H9 (cell line): ENCODE data around the gene TIMM17A. TPM values are rescaled to one million over a fixed set of nuclear protein-coding genes. Genes with fewer than 3 reads are reported as not detected.

Experiments
- DNase-seq: peaks from one replicate; pipeline ENCODE4 v3.0.0-alpha.2; 2017
- H2AFZ ChIP-seq: one replicate; pipeline ENCODE4 v1.6.1; 2013; ENCODE audit warnings: mild to moderate bottlenecking, low read length, control low read depth, moderate library complexity
- H2AK5ac ChIP-seq: 2 replicates; pipeline ENCODE4 v1.6.1; 2013; ENCODE audit warnings: low read length, control low read depth, mixed read lengths; ENCODE audit not compliant: insufficient read length
- H2BK120ac ChIP-seq: one replicate; pipeline ENCODE4 v1.6.1; 2013; ENCODE audit warnings: low read depth, mild to moderate bottlenecking, low read length, control low read depth, inconsistent platforms; ENCODE audit not compliant: poor library complexity, severe bottlenecking
- H2BK12ac ChIP-seq: 2 replicates; pipeline ENCODE4 v1.6.1; 2013; ENCODE audit warnings: low read length, control low read depth, mixed read lengths, low read depth; ENCODE audit not compliant: insufficient read length
- H2BK15ac ChIP-seq: 2 replicates; pipeline ENCODE4 v1.6.1; 2013; ENCODE audit warnings: low read depth, low read length, control low read depth
- H2BK20ac ChIP-seq: one replicate; pipeline ENCODE4 v1.6.1; 2013; ENCODE audit warnings: low read depth, mild to moderate bottlenecking, low read length, control low read depth, inconsistent platforms; ENCODE audit not compliant: poor library complexity, severe bottlenecking
- H2BK5ac ChIP-seq: 2 replicates; pipeline ENCODE4 v1.6.1; 2013; ENCODE audit warnings: low read length, control low read depth, mixed read lengths; ENCODE audit not compliant: insufficient read length
- H3K14ac ChIP-seq: 2 replicates; pipeline ENCODE4 v1.6.1; 2013; ENCODE audit warnings: low read length, control low read depth; ENCODE audit not compliant: insufficient read depth
- H3K18ac ChIP-seq: 2 replicates; pipeline ENCODE4 v1.6.1; 2013; ENCODE audit warnings: low read depth, mild to moderate bottlenecking, mixed read lengths, low read length, control low read depth; ENCODE audit not compliant: insufficient read length
- H3K23ac ChIP-seq: 2 replicates; pipeline ENCODE4 v1.6.1; 2013; ENCODE audit warnings: low read length, control low read depth, mixed read lengths, low read depth; ENCODE audit not compliant: insufficient read length
- H3K23me2 ChIP-seq: 2 replicates; pipeline ENCODE4 v1.6.1; 2013; ENCODE audit warnings: low read depth, mild to moderate bottlenecking, mixed read lengths, low read length, control low read depth; ENCODE audit not compliant: insufficient read length, poor library complexity, severe bottlenecking
- H3K27ac ChIP-seq: 2 replicates; pipeline ENCODE4 v1.5.1; 2013; ENCODE audit warnings: low read length, control low read depth, mixed read lengths, low read depth; ENCODE audit not compliant: insufficient read length
- H3K27me3 ChIP-seq: 2 replicates; pipeline ENCODE4 v1.6.1; 2013; ENCODE audit warnings: low read length, control low read depth, inconsistent platforms; ENCODE audit not compliant: insufficient read depth
- H3K4ac ChIP-seq: 2 replicates; pipeline ENCODE4 v1.6.1; 2013; ENCODE audit warnings: low read depth, mild to moderate bottlenecking, control low read depth, inconsistent platforms, low read length, moderate library complexity
- H3K4me1 ChIP-seq: 2 replicates; pipeline ENCODE4 v1.6.1; 2013; ENCODE audit warnings: low read length, control low read depth, inconsistent platforms; ENCODE audit not compliant: insufficient read depth
- H3K4me2 ChIP-seq: 2 replicates; pipeline ENCODE4 v1.6.1; 2013; ENCODE audit warnings: low read length, control low read depth, mixed read lengths; ENCODE audit not compliant: insufficient read length, insufficient read depth
- H3K56ac ChIP-seq: 2 replicates; pipeline ENCODE4 v1.6.1; 2013; ENCODE audit warnings: low read depth, mild to moderate bottlenecking, mixed read lengths, low read length, control low read depth; ENCODE audit not compliant: insufficient read length
- H3K79me1 ChIP-seq: 2 replicates; pipeline ENCODE4 v1.6.1; 2013; ENCODE audit warnings: low read depth, mild to moderate bottlenecking, moderate library complexity, low read length, control low read depth, inconsistent platforms; ENCODE audit not compliant: insufficient read depth, poor library complexity, severe bottlenecking
- H3K79me2 ChIP-seq: 2 replicates; pipeline ENCODE4 v1.6.1; 2013; ENCODE audit warnings: low read length, control low read depth, inconsistent platforms; ENCODE audit not compliant: insufficient read depth
- H3K9ac ChIP-seq: 2 replicates; pipeline ENCODE4 v1.6.1; 2013; ENCODE audit warnings: low read length, control low read depth, mixed read lengths; ENCODE audit not compliant: insufficient read length; ENCODE audit errors: extremely low read depth
- H3K9me3 ChIP-seq: one replicate; pipeline ENCODE4 v1.6.1; 2013; ENCODE audit warnings: low read depth, low read length, inconsistent platforms; ENCODE audit not compliant: control insufficient read depth
- H3T11ph ChIP-seq: one replicate; pipeline ENCODE4 v1.6.1; 2013; ENCODE audit warnings: mild to moderate bottlenecking, low read length, control low read depth, inconsistent platforms
- H4K20me1 ChIP-seq: one replicate; pipeline ENCODE4 v1.6.1; 2013; ENCODE audit not compliant: control insufficient read depth, insufficient read length, insufficient read depth
- H4K5ac ChIP-seq: 2 replicates; pipeline ENCODE4 v1.6.1; 2013; ENCODE audit warnings: low read depth, mild to moderate bottlenecking, mixed read lengths, low read length, control low read depth; ENCODE audit not compliant: insufficient read length
- H4K8ac ChIP-seq: replicated peaks from 2 replicates; pipeline ENCODE4 v1.6.1; 2013; ENCODE audit warnings: low read length, control low read depth, mixed read lengths, low read depth; ENCODE audit not compliant: insufficient read length
- H4K91ac ChIP-seq: 2 replicates; pipeline ENCODE4 v1.6.1; 2013; ENCODE audit warnings: low read depth, mild to moderate bottlenecking, moderate library complexity, mixed read lengths, low read length, control low read depth; ENCODE audit not compliant: insufficient read length
- H3K27ac Mint-ChIP-seq, 3 experiments: 2 replicates in 2 of 3; 3 replicates in 1 of 3; pipeline ENCODE4 v1.8.0; 2020 to 2021; ENCODE audit warnings: mixed read lengths in 3 of 3, mild to moderate bottlenecking in 1 of 3, moderate library complexity in 1 of 3
- H3K27me3 Mint-ChIP-seq: 2 replicates; pipeline ENCODE4 v1.8.0; 2021; ENCODE audit warnings: low read depth, mild to moderate bottlenecking, moderate library complexity, mixed read lengths
- H3K36me3 Mint-ChIP-seq, 3 experiments: 2 replicates in 2 of 3; 3 replicates in 1 of 3; pipeline ENCODE4 v1.8.0; 2020 to 2021; ENCODE audit warnings: low read depth in 3 of 3, mixed read lengths in 3 of 3; ENCODE audit not compliant: insufficient read depth in 1 of 3
- H3K4me1 Mint-ChIP-seq, 2 experiments: 2 replicates each; pipeline ENCODE4 v1.8.0; 2020; ENCODE audit warnings: mixed read lengths in 2 of 2
- H3K4me3 Mint-ChIP-seq, 2 experiments: 2 replicates in 1 of 2; 3 replicates in 1 of 2; pipeline ENCODE4 v1.8.0; 2020 to 2021; ENCODE audit warnings: mild to moderate bottlenecking in 2 of 2, mixed read lengths in 2 of 2, moderate library complexity in 1 of 2
- H3K9me3 Mint-ChIP-seq, 2 experiments: 2 replicates in 1 of 2; 3 replicates in 1 of 2; pipeline ENCODE4 v1.8.0; 2020; ENCODE audit warnings: mild to moderate bottlenecking in 2 of 2, mixed read lengths in 2 of 2, moderate library complexity in 1 of 2
- CTCF ChIP-seq: fragments of 200-600 bp; sonication (generic); conservative IDR thresholded peaks from 3 replicates; pipeline ENCODE4 v1.8.0; 2021; ENCODE audit warnings: antibody characterized with exemption, mild to moderate bottlenecking
- WGBS: extraction: QIAGEN DNeasy Blood & Tissue Kit; methylation state at CpG from one replicate; pipeline ENCODE4 v1.1.7; 2013; ENCODE audit warnings: missing lambda C conversion rate, low lambda C conversion rate, mixed read lengths; ENCODE audit not compliant: insufficient read length; ENCODE audit errors: extremely low coverage; 5-methylcytosine and 5-hydroxymethylcytosine counted together
- total RNA-seq: library from RNA; stranded (reverse); gene quantifications from 2 replicates; pipeline ENCODE4 v1.2.1, GENCODE V29; 2021

TIMM17A gene
- total RNA-seq, 1 experiment from 2014 or later: 60.9 TPM

GRCh38 chr1:201925301-201925567 is 30.1 kb upstream of the TIMM17A start:
- no peak overlapping the region for H3K27ac Mint-ChIP-seq
- Histone ChIP-seq H2BK15ac (no peak overlapping the region), H3K4me1 (no peaks in the 10 kb centered on the region), H3K27ac (no peak overlapping the region), H4K5ac (no peak overlapping the region), H2AK5ac (no peak overlapping the region), H2BK5ac (no peak overlapping the region), H4K91ac (no peak overlapping the region), H4K20me1 (no peaks in the 10 kb centered on the region), H3K56ac (no peak overlapping the region), H2BK12ac (no peak overlapping the region), H3K27me3 (no peaks in the 10 kb centered on the region), H4K8ac (no peak overlapping the region), H2AFZ (no peak overlapping the region), H3K79me1 (no peaks in the 10 kb centered on the region), H3K4ac (no peak overlapping the region), H3K18ac (no peak overlapping the region), H3K23me2 (no peaks in the 10 kb centered on the region), H2BK120ac (no peak overlapping the region), H3K4me2 (no peak overlapping the region), H3T11ph (no peak overlapping the region), H3K9me3 (no peaks in the 10 kb centered on the region), H3K14ac (no peak overlapping the region), H2BK20ac (no peak overlapping the region), H3K9ac (no peak overlapping the region), H3K79me2 (no peaks in the 10 kb centered on the region), H3K23ac (no peak overlapping the region)
- no CpG with 5 or more reads among the region's 2 CpGs for WGBS
- H3K4me3 Mint-ChIP-seq: no peak overlapping the region
- no peaks in the 10 kb centered on the region for H3K36me3 Mint-ChIP-seq
- H3K4me1 Mint-ChIP-seq: peaks cover 0 to 3% of the 10 kb centered on the region in 2 experiments; a peak in 1 of 4 replicates
- no peak for TF ChIP-seq CTCF
- H3K9me3 Mint-ChIP-seq: no peaks in the 10 kb centered on the region
- no peak for DNase-seq
- no peaks in the 10 kb centered on the region; the same call in 1 of the 2 replicates for H3K27me3 Mint-ChIP-seq
